ENCODE results near the gene PSMG4.

GRCh38 chr6:3232017-3232945 lies 26.5 kb upstream of the PSMG4 start:
- TF ChIP-seq SPI1 (IDR thresholded peaks at IDR 0.05; ENCODE audit: low read depth, low read length) (no peak), POLR2AphosphoS5 (IDR thresholded peaks at IDR 0.05; ENCODE audit: low read depth, low read length) (no peak), POLR2A (IDR thresholded peaks at IDR 0.05; ENCODE audit: low read depth, low read length) (no peak), TAF1 (IDR thresholded peaks at IDR 0.05; ENCODE audit: low read depth, low read length) (no peak), PAX5 (IDR thresholded peaks at IDR 0.05; ENCODE audit: insufficient read depth, low read length, severe bottlenecking) (no peak), POU2F2 (IDR thresholded peaks at IDR 0.05; ENCODE audit: low read depth, low read length) (no peak)
